HG02798 (cell line): ENCODE results near the gene HOXC9.

Experiments
- ATAC-seq: cut with Tn5 transposase; IDR thresholded peaks from one replicate; pipeline ENCODE4 v1.9.1; 2021; ENCODE audit warnings: mild to moderate bottlenecking; ENCODE audit not compliant: unreplicated experiment, poor library complexity

Gene HOXC9

DNA sequence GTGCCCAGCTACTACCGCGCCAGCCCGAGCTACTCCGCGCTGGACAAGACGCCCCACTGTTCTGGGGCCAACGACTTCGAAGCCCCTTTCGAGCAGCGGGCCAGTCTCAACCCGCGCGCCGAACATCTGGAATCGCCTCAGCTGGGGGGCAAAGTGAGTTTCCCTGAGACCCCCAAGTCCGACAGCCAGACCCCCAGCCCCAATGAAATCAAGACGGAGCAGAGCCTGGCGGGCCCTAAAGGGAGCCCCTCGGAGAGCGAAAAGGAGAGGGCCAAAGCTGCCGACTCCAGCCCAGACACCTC, 14.3 kb upstream of the HOXC9 start:
- ATAC-seq = no peak

DNA sequence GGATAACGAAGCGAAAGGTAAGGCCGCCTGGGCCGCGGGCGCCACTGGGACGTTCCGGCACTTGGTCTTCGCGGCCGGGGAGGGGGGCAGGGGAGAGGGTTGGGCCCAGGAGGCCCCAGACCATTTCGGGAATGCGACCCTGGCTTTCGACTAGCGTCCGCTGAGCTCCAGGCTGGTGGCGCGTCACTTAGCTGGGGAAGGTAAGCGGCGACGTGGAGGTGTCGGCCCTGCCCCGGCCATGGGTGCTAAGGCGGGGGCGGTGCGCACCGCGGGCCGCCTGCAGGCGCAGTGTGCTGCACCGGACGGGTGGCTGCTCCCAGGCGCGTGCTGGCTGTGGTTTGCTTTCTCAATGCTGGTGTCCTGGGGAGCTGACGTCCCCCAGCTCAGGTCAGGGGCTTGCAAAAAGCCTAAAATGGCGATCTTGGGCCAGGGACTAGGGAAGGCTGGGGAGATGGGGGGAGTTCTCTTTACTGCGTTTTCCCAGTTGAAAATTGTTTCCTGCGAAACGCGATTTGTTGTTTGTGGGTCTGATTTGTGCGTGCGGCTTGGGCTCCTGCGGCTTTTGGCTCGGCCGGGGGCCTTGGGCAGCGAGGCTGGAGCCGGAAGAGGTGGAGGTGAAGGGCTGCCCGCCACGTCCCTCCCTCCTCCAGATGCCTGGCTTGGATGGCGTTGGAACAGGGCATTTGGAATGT, 13.8 kb upstream of the HOXC9 start:
- ATAC-seq = no peak

DNA sequence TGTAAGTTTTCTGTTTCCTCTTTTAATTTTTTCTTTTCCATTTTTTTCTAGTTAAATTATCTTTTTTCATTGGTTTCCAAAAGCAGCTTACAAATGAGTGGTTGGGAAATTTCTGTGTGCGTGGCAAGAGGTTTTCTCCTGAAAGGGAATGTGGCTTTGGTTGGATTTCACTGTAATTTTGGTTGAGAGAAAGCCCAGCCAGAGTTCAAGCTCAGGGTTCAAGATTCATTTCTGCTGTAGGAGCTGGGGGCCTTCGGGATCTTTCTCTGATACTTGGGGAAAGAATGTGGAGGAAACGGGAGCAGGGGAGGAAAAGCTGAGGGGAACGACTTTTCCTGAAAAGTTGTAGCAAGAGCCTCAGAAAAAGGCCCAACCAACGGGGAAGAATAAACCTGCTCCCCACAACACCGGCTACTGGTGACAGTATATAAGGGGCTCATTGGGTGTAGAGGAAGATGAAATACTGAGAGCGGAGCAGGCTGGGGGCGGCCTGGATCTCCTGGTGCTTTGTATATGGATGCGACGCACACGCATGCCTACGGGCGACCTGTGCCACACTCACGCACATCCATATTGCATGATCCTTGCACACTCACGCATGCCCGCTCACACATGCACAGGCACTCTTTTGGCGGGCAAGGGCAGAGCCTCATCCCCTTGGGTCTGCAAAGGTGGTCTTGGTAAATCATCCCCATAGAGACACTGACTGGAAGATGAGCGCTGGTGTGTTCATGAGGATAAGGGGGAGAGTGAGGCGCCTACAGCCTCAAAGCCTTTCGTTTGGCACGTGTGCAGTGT, 13.1 kb upstream of the HOXC9 start:
- no peak for ATAC-seq

DNA sequence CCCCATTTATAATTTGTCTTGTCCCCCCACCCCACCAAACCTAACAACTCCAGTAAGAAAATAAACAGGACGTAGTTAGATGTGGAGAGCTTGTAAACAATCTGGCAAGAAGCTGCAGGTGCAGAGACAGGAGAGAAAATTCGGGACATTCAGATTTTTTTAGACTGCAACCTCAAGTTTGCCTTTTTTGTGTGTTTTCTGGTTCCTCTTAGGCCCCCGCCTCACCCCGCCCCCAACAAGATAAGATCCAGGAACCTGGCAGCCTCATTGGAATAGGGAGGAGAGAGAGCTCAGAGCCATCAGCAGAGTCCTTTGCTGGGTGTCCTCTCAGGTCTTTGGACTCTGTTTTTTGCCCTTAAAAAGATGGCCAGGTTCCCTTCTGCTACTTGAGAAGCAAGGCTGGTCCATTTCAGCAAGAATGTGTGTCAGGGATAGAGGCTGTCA, 12.2 kb upstream of the HOXC9 start:
- no peak for ATAC-seq

DNA sequence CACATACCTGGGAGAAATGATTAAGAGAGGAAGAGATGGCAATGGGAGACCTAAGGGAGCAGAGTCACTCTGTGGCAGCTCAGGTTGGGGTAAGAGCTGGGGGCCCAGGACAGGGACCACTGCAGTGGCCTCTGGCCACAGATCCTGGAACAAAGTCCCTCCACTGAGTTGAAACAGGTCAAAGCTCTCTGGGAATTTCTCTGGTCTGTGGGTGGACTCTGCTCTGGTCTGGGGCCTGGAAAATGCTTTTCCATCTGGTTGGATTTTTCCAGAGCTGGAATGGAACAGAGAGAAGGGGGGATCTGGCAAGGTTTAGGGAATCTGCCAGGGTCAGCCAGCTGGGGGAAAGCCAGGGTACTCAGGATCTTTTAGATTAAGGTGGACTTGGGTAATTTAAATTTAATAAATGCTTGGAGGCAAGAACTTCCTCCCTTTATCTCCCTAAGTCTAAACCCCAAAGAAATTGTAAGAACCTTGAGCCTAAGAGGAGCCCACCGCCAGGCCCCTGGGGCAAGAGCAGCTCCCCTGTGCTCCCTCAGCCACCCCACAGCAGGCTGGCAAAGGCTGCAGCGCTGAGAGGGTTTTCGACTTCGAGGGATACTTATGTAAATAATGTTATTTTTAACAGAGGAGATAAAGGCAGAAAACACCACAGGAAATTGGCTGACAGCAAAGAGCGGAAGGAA, 11.3 kb upstream of the HOXC9 start:
- ATAC-seq = no peak

DNA sequence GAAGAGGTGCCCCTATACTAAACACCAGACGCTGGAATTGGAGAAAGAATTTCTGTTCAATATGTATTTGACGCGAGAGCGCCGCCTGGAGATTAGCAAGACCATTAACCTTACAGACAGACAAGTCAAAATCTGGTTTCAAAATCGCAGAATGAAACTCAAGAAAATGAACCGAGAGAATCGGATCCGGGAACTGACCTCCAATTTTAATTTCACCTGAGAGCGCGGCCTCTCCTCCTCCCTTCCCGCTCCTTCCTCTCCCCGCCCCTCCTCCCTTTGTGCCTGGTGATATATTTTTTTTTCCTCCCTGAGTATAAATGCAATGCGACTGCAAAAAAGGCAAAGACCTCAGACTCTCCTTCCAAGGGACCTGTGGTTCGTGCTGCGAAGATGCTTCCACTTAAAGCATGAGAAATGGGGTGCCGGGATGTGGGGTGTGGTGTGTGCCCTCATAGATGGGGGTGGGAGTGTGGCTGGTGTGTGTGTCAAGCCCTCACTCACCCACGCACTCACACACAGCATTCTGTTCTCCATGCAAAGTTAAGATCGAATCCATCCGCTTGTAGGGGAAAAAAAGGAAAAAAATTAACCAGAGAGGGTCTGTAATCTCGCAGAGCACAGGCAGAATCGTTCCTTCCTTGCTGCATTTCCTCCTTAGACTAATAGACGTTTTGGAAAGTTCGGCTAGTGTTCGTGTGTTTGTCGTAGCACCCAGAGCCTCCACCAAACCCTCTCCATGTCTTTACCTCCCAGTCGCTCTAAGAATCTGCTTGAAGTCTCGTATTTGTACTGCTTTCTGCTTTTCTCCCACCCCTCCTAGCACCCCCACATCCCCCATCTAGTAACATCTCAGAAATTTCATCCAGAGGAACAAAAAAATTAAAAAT, 10.5 kb upstream of the HOXC9 start:
- ATAC-seq = peak; percentile 43

DNA sequence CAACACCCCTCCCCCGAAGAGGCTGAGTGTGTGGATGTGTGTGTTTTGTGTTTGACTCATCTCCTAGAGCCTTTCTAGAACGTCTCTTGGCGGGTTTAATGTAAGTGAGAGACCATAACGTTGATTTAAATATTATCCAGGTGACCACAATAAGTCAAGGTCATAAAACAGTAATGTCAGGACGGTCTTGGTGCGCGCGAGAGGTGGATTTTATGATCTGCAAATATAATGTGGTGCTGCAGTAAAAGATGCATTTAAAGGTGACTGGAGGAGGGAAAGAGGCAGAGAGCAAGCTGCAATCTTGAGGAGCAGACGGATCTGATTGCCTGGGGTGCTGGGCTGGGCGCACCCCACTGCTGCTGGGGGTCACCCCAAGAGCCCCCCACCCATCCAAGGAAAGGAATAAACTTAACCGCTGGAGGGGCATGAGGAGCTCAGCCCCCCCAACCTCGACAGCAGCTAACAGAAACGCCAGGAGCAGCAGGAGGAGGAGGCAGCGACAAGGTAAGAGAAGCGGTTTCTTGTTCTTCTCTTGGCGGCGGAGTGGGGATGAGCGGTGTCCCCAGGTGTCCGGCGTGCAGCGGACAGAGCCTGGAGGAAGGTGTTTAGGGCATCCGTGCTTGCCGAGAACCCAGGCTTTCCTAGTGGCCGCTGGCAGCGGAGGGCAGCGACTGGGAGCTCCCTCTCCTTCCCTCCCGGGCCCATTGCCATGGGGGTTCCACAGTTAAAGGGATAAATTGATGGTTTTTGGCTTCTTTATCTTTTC, 9.5 kb upstream of the HOXC9 start:
- ATAC-seq = no peak

DNA sequence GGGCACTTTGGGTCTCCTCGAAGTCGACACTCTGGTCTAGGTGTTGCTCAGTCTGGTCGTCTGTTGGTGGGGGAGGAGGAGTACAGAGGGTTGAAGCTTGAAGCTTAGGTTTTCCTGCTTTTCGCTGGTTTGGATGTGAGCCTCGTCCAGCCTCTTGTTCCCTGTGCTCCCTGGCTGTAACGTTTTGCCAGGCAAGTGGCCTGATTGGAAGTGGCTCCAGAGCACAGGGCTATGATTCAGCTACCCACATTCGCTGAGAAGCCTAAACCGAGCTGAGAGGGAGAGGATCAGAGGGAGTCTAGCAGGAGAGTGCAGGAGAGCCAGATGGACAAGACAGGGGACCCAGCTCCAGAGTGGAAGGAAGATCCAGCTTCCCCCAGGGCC, 8.9 kb upstream of the HOXC9 start:
- no peak for ATAC-seq

DNA sequence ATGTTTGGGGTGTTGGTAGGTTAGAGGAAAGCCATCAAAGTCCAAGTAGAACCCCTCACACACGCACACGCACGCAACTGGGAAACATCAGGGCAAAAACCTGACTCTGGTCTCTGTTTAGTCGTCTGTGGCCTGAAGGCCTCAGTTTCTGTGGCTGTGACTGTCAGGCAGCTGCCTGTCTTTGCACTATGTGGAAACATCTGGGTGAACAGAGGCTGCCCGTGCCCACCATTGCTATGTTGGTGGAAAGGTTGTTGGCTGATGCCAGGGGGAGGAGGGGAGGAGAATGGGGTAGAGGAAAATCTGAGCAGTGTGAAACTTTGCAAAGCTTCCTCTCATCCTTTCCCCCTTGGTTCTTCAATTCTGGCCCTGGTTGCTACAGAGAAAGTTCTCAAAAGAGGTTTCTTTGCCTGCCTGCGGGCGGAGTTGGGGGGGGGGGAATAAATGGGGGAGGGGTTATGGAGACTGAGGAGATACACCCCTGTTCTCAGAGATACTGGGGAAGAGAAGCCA, 7.5 kb upstream of the HOXC9 start:
- ATAC-seq = no peak

DNA sequence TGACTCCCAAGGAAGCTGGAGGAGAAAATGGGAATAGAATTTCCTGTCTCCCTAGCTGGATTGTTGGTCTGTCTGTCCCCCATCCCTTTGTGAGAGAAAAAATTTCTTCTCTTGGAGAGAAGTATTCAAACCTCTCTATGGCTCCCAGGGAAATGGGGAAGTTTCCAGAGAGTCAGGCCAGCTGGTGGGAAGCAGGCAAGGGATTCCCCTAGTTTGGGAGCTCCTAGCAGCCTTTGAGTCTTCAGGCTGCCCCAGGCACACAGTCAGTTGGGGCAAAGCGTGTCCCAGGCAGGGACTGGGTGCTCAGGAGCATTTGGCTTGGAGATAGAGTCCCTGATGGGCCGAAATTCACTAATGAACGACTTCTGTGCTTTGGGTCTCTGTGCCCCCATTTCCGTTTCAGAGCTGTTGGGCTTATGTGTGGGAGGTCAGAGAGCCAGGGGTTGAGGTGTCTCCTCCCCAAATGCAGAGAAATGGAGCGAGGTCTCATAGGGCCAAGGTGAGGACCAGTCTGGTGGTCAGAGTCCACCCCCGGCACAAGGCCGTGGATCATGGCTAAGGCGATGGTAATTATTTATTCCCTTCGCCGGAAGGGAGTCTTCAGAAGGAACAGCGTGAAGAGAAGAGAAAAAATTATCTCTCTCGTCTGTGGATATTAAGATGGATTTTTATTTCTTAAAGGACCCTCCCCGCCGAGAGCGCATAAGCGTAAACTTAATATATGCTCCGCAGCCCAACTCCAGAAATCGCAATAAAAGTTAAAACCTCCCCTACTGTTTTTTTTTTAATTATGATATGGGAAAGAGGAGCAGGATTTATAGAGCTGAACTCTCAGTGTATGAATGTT, 6.6 kb upstream of the HOXC9 start:
- no peak for ATAC-seq

DNA sequence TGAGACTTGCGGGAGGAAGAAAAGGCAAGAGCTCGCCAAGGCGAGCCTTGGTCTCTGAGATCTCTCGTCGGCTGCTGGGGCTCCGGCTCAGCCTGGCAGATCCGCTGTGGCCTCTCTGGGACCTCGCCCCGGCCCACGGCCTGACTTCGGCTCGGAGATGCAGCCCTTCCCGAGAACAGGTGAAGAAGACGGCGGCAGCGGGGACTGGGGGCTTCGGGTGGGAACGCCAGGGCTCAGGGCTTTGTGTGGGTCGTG, 6.0 kb upstream of the HOXC9 start:
- no peak for ATAC-seq

DNA sequence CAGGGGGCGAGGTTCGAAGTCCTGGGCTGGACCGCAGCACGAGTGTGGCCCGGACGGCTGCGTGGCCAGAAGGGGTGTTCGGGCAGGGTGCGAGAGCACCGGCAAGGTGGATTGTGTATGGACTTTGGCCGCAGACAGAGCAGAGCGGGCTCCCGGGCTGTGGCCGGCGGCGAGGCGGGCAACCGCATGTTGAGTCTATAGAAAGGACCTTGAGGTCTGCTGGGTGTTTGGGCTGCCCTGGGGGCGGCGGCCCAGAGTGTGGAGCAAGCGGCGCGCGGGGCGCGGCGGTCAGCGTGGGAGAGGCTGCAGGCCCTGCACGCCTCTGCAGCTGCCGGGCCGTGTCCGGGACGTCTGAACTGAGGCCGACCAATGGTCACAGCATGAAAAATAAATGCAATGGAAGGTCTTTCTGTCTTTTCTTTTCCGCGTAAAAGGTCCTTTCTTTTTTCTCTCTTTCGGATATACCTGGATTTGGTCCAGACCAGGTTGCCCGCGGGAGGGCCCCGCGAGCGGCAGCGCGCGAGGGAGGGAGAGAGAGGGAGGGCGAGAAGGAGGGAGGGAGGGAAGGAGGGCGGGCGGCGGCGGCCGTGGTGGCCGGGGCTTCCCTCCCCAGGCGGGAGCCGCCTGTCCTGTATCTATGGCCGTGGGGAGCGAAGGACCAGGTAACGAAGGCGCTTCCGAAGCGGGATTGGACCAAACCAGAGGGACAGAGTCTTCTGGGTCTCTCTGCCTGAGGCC, 5.5 kb upstream of the HOXC9 start:
- ATAC-seq = no peak

DNA sequence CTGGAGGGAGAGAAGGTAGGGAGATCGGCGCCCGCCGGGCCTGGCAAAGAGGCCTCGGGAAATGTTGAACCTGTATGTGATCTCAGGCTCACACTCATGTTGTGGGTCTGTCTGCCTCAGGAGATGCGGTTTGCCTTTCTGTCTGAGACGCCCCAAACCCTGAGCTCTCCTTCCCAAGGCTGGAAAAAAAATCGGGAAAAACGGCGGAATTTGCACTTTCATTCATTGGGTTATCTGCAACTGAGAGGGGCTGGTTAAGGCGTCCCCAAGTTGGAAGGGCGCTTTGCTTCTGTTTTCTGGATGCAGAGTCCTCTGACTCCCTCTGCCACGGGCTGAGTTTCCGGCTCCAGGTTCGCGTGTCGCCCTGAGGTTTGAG, 5.0 kb upstream of the HOXC9 start:
- ATAC-seq = no peak

DNA sequence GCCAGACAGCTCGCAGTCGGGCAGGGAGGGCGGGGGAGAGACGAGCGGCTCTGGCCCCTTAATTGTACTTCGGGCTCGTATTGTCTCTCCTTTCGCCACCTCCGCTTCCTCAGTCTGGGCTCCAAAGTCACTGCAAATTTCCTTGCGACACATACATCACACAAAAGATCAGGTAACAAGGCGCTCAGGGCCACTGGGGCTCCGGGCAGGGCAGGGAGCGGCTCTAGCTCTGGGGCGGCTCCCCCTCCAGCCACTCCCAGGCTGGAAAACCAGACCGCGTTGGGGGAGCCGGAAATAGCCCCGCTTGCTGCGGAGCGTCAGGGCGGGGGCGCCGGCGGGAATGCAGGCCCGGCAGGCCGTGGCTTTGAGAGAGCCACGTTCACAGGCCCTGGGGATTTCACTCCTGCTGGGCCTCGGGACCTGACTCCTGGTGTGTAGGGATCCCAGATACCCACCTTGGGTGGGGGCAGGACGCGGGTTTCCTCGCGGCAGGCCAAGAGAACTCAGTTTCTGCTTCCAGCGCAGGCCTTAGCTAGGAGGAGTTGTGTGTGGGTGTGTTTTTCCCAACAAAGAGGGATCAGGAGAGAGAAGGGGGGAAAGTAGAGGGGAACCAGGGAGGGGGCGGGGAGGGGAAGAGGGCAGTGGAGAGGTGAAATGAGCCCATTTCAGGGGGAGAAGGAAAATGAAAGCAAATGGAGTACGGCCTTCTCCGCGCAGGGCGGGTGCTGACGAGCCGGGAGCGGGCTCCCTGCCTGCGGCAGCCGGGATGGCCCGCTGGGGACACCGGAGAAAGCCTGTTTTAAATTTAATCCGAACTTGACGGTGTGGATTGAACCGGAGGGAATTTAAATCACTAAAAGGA, 4.4 kb upstream of the HOXC9 start:
- no peak for ATAC-seq

DNA sequence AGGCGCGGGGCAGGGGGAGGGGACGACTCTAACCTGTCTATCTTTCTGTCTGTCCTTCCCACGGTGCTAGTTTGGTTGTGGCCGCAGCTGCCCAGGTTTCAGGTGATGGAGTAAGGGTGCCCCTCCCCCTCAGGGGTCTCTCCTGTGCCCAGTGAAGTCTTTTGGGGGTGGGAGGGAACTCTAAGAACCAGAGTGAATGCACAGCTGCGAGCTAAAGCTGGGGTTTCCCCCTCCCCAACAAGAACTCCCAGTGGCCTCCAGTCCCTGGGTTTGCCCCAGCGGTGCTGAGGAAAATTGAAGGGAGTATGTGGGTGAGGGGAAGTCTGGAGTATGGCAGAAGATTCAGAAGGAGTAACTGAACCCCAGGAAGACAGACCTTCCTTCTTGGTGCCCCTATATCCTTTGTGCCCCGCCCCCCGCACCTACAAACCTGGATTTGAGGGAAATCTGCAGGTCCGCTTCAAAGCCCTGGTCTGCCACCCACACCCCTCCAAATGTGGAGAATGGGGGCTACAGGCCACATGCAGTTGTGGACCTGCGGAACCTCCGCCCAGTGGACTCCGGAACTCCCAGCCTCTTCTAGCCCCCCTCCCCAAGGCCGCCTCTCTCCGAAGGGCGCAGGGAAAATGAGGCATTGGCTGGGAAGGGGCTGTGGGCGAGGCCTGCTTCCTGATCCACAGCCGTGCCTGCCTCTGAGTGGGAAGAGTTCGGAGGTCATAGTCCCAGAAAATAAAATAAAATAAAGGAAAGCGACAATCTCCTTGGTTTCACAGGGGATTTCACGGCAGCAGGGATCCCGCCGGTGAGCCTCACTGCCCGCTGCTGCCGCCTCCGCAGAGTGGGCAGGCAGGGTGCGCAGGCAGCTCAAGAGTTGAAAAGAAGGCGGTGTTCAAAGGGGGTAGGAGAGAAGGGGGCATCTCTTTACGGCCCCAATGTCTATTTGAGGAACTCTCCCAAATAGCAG, 3.4 kb upstream of the HOXC9 start:
- ATAC-seq = no peak
